Measurements from ENCODE around the gene GABPA.
A peak's percentile ranks its signal among the peaks of the same experiment; 100 is the strongest.

GRCh38 chr21:25708467-25709065, 26.2 kb upstream of the GABPA start:
- peak; percentile 54 to 86 (median 74) for TF ChIP-seq CTCF (IDR thresholded peaks at IDR 0.05)
- no peak for TF ChIP-seq POLR2A (IDR thresholded peaks at IDR 0.05)
